Left renal pelvis (tissue), 4 donors: ENCODE results near the gene TEX9. TPM values are rescaled to one million over a fixed set of nuclear protein-coding genes. Genes with fewer than 3 reads are reported as not detected.
"Not testable (repeated sequence)": the region's sequence is repeated elsewhere in the genome, so short reads cannot be mapped to it uniquely, and the experiment has no call there.

Experiments used
- DNase-seq, 4 donors: peaks; one replicate each; pipeline ENCODE4 v3.0.0-alpha.2; 2013; ENCODE audit warnings: low read depth in 4 of 4, low spot score in 3 of 4
- polyA plus RNA-seq, 4 donors: library from polyadenylated mRNA; unstranded; fragments of 120-200 nt; gene quantifications; one replicate each; pipeline ENCODE4 v1.2.1, GENCODE V29; 2013; ENCODE audit not compliant: insufficient read length in 4 of 4

The TEX9 gene
- polyA plus RNA-seq, 4 donors = 7.7 to 36.4 (median 27.8) TPM

DNA sequence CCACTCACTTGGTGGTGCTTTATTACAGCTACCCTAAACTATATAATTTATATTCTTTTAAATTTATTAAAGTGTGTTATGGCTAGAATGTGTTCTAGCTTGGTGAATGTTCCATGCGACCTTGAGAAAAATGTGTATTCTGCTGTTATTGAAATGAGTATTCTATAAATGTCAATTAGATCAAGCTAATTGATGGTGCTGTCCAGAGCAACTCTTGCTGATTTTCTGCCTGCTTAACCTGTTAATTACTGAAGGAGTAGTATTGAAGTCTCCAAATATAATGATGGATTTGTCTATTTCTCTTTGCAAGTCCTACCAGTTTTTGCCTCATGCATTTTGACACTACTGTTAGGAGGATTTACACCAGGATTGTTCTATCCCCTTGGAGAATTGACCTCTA, 3.2 kb upstream of the TEX9 start:
- DNase-seq = no peak

DNA sequence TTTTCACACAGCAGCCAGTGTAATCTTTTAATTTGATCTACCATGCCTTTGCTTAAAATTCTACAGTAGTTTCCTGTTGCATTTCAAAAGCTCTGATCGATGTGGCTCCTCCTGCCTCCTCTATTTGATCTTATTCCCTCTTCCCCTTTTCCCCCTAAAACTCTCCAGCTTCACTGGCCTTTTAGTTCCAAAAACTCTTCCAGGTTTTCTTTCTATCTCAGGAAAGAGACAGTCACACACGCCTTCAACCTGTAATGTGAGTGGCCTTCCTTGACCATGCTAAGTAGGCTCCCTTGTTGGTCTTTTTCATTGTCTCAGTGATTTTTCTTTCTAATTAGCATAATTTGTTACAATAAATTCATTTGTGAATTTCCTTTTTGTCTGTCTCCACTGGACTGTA, 985 bp downstream of the TEX9 start:
- DNase-seq = no peak

DNA sequence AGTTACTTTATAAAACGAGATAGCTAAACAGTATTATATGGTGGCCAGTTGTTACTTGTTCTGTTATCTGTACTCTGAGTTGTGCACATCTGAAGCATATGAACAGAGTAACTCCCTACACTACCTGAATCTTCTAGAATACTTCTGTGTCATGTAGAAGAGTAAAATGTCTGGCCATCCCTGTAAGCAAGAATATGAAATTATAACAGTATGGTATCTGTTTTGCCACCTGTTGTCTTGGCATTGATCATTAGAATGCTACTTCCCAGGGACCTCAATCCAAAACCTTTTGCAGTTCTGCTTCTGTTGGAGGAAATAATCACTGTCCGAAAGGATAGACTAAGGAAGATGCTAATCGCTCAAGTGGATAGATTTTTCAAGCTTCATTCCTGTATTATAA, 1.9 kb downstream of the TEX9 start:
- DNase-seq = no peak

DNA sequence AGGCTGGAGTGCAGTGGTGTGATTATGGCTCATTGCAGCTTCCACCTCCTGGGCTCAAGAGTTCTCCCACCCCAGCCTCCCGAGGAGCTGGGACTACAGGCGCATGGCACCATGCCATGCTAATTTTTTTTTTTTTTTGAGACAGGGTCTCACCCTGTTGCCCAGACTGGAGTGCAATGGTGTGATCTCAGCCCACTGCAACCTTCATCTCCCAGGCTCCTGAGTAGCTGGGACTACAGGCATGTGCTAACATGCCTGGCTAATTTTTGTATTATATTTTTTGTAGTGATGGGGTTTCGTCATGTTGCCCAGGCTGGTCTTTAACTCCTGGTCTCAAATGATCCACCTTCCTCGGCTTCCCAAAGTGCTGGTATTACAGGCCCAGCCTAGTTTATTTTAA, 4.0 kb downstream of the TEX9 start:
- no peak for DNase-seq

GRCh38 chr15:56371495-56372147, 6.4 kb downstream of the TEX9 start:
- DNase-seq = no peak

GRCh38 chr15:56374693-56375092, 9.5 kb downstream of the TEX9 start:
- not testable (repeated sequence) for DNase-seq

- not testable (repeated sequence) for DNase-seq
These were observed 12.6 kb downstream of the TEX9 start for GRCh38 chr15:56377822-56378221.

GRCh38 chr15:56383010-56383409, 17.8 kb downstream of the TEX9 start:
- no peak for DNase-seq

GRCh38 chr15:56385908-56386307, 20.7 kb downstream of the TEX9 start:
- DNase-seq = no peak

DNA sequence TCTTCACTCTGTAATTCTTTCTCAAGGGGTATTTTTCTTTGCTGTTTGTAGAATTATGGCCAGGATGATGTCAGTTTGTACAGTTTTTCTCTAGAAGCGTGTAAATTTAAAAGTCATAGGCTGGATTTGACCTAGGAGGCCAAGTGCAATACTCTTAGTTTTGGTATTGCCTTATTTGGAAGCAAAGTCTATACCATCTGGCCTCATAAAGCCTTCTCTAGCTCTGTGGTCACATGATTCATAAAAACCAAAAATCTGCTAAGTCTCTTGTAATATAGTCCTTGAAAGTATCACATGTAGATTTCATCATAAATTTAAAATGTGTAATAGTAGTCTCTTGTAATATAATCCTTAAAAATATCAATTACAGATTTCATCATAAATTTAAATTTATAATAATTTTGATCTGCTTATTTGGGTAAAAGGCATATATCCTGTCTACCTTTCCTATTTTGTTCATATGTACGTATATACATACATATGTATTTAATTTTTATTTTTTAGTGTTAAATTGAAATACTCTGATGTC, 25.6 kb downstream of the TEX9 start:
- DNase-seq = no peak

GRCh38 chr15:56393277-56393676, 28.1 kb downstream of the TEX9 start:
- DNase-seq = no peak

DNA sequence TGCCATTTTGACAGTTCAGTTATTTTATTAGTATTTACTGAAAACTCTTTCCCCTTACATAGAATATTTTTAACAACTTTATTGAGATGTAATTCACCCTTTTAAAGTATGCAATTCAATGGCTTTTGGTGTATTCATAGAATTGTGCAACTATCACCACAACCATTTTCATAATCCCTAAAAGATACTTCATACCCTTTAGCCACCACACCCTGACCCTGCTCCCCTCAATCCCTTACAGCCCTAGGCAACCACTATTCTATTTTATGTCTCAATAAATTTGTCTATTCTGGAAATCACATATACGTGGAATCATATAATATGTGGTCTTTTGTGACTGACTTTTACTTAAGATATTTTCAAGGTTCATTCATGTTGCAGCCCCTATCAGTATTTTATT, 29.7 kb downstream of the TEX9 start:
- DNase-seq = no peak

GRCh38 chr15:56397325-56397724, 32.1 kb downstream of the TEX9 start:
- not testable (repeated sequence) for DNase-seq

DNA sequence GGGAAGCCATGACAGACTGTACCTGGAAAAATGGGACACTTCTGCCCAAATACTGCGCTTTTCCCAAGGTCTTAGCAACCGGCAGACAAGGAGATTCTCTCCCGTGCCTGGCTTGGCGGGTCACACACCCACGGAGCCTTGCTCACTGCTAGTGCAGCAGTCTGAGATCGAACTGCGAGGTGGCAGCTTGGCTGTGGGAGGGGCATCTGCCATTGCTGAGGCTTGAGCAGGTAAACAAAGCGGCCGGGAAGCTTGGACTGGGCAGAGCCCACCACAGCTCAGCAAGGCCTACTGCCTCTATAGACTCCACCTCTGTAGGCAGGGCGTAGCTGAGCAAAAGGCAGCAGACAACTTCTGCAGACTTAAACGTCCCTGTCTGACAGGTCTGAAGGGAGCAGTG, 34.0 kb downstream of the TEX9 start:
- not testable (repeated sequence) for DNase-seq

DNA sequence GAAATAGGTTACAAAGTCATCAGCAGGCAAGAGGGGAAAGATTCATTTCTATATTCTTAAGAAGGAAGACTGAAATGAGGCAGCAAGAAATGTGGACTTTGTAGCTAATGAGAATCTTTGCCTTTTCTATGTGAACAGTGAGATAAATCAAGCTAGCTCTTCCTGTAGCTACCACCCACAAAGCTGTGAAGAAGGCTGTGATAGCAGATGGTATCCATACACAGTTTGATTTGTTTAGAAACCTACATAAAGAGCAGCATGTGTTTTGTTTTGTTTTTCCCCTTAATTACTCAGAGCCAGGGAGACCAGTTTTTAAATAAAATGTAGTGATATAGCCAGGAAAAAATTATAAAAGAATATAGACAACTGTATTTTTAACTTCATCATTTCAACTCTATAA, 45.5 kb downstream of the TEX9 start:
- DNase-seq = peak in 1 of 4 donors; percentile 17

GRCh38 chr15:56411122-56411749, 46.0 kb downstream of the TEX9 start:
- DNase-seq = no peak

GRCh38 chr15:56413114-56413733, 48.0 kb downstream of the TEX9 start:
- DNase-seq = not testable (repeated sequence)

- DNase-seq = no peak
These were observed 60.0 kb downstream of the TEX9 start for GRCh38 chr15:56425276-56425675.

GRCh38 chr15:56425976-56426375, 60.8 kb downstream of the TEX9 start:
- DNase-seq = no peak

- DNase-seq = no peak
These were observed 63.7 kb downstream of the TEX9 start for GRCh38 chr15:56428821-56429458.

GRCh38 chr15:56432304-56432703, 67.1 kb downstream of the TEX9 start:
- DNase-seq = no peak
